Erythroblast (primary cell): ENCODE data around the gene C3orf38.

Experiments
- DNase-seq, 2 experiments: peaks; one replicate each; lab custom pipeline; 2025; lab: John Stamatoyannopoulos, UW
- GATA1 ChIP-seq: IDR thresholded peaks from 2 replicates; pipeline ENCODE4 v1.6.1; 2011; ENCODE audit warnings: low read depth, mild to moderate bottlenecking, control low read depth, low read length, moderate library complexity
- POLR2A ChIP-seq: IDR thresholded peaks from 2 replicates; pipeline ENCODE4 v1.6.1; 2011; ENCODE audit warnings: mild to moderate bottlenecking, low read length

The C3orf38 gene

DNA sequence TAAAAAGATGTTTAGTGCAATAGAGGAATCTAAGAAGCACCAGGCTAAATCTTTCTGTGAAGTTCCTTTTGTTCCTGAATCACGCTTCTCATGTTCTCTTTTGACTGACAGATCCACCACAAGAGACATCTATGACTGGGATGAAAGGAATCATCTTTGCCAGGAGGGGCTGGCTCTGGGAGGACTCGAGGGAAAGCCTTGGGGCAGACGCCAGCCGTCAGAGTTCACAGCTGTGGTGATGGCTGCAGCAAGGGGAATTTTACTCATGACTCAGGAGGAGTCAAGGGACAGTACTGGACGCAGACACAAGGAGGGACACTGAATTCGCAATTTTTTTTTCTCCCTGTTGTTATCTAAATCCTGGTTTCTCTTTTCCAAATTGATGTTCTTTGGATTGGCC lies 38.7 kb downstream of the C3orf38 start:
- TF ChIP-seq POLR2A = no peak
- TF ChIP-seq GATA1 = no peak
- DNase-seq = no peak

DNA sequence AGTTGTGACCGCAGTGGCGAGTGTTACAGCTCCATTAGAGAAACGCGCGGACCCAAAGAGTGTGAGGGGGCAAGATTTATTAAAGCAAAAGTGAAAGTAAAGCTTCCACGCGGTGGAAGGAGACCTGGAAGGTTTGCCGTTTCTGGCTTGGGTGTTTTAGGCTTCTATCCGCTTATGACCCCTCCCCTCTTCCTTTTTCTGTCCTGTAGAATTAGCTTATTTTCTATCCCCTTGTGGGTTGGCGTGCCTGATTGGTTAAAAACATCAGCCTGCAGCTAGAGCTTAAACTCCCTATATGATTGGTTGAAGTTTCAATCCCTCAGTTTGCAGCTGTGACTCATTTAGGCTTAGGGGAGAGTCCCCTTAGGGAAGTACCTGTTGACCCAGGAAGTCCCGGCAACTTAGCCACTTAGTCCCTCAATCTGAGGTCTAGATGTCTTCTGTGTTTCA lies 39.6 kb downstream of the C3orf38 start:
- TF ChIP-seq POLR2A (no peak), GATA1 (no peak)
- DNase-seq = no peak

DNA sequence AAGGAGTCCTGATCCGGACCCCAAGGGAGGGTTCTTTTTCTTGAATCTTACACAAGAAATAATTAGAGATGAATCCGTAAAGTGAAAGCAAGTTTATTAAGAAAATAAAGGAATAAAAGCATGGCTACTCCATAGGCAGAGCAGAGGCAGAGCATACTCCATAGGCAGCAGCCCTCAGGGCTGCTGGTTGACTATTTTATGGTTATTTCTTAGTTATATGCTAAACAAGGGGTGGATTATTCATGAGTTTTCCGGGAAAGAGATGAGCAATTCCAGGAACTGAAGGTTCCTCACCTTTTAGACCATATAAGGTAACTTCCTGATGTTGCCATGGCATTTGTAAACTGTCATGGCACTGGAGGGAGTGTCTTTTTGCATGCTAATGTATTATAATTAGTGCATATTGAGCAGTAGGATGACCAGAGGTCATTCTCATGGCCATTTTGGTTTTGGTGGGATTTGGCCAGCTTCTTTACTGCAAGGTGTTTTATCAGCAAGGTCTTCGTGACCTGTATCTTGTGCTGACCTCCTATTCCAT lies 42.2 kb downstream of the C3orf38 start:
- no peak for DNase-seq
- TF ChIP-seq POLR2A (no peak), GATA1 (no peak)

DNA sequence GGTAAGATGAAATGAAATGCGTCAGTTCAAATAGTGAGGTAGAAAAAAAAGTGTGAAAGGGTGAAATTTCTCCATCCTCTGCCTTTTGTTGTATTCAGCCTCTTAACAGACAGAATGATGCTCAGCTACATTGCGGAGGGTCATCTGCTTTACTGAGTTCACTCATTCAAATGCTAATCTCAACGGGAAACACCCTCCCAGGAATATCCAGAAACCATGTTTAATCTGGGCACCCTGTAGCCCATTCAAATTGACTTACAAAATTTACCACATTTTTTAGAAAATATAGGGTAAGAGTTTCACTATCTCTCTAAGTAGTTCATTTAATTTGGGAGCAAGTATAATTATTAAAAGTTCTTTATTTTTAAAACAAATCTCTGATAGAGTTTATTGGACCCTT lies 42.9 kb downstream of the C3orf38 start:
- no peak for DNase-seq
- no peak for TF ChIP-seq GATA1
- no peak for TF ChIP-seq POLR2A

DNA sequence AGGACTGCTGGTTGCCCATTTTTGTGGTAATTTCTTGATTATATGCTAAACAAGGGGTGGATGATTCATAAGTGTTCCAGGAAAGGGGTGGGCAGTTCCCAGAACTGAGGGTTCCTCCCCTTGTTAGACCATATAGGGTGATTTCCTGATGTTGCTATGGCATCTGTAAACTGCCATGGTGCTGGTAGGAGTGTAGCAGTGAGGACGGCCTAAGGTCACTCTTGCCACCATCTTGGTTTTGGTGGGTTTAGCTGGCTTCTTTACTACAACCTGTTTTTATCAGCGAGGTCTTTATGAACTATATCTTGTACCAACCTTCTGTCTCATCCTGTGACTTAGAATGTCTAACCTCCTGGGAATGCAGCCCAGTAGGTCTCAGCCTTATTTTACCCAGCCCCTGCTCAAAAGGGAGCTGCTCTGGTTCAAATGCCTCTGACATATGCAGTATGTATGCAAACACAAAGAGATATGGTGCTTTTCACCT lies 46.2 kb downstream of the C3orf38 start:
- peak; percentile 53 to 55 for DNase-seq
- TF ChIP-seq POLR2A (no peak), GATA1 (no peak)

DNA sequence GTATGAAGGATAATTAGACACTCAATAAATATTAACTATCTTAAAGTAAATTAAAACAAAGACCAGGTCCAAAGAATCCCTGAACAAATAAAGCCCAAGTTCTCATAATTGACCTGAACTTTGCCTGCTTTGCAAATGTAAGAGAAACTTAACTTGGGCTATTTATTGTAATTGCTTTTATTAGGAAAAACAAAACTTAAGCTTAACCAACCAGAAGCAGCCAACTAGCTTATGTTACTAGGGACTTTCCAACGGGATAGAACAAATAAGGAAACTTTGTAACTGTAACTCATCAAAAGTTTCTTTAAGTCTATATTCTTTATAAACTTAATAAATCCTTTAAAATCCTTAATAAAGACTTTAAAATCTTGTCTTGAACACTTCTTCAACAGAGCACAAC lies 48.4 kb downstream of the C3orf38 start:
- DNase-seq = no peak
- TF ChIP-seq GATA1 (no peak), POLR2A (no peak)

DNA sequence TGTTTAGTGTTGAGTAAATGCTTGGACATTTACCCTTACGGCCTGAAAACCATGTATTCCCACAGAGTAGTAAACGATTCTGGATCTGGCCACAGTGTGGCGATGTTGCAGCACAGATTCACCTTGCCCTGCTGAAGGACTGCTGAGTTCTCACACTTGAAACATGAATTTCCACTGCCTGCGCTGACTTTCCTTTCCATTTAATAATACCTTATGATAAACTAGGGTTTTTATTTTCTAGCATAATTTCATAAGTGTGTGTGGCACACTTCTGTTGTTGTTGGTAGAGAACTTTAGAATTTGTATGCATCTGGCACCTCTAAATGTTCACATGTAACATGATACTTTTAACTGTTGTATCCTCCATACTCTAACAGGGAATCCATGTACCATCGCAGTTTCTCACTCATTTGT lies 53.9 kb downstream of the C3orf38 start:
- TF ChIP-seq POLR2A = no peak
- DNase-seq = peak; percentile 63 to 77
